HepG2 (cell line): Measurements from ENCODE around the gene ALDH3A1. TPM values are rescaled to one million over a fixed set of nuclear protein-coding genes. Genes with fewer than 3 reads are reported as not detected.

Experiments used
- ATAD3A ChIP-seq: sonication (generic); formaldehyde crosslinking; IDR thresholded peaks from 2 replicates; pipeline ENCODE4 v1.4.0; 2020; ENCODE audit warnings: missing genetic modification reagents
- ATM ChIP-seq: fragments of 450-650 bp; IDR thresholded peaks from 2 replicates; pipeline ENCODE4 v1.7.1; 2017; ENCODE audit warnings: mild to moderate bottlenecking, borderline replicate concordance
- CEBPB ChIP-seq: IDR thresholded peaks from 2 replicates; pipeline ENCODE4 v1.6.1; 2011; ENCODE audit warnings: low read depth, low read length, improper control_type of control experiment, borderline replicate concordance
- CTCF ChIP-seq: sonication (generic); formaldehyde crosslinking; IDR thresholded peaks from 2 replicates; pipeline ENCODE4 v1.5.0; 2020; ENCODE audit warnings: mild to moderate bottlenecking, missing genetic modification reagents, moderate library complexity
- FOSL1 ChIP-seq: sonication (generic); formaldehyde crosslinking; IDR thresholded peaks from 2 replicates; pipeline ENCODE4 v1.9.0; 2021; ENCODE audit warnings: missing genetic modification reagents, borderline replicate concordance
- HNF4G ChIP-seq, 2 experiments: sonication (generic) in 1 of 2; formaldehyde crosslinking in 1 of 2; IDR thresholded peaks; 2 replicates each; pipeline versions ENCODE4 v1.4.0 to v1.6.1; 2011 to 2020; ENCODE audit warnings: borderline replicate concordance in 2 of 2, low read depth in 2 of 2, mild to moderate bottlenecking in 2 of 2, low read length in 1 of 2, missing genetic modification reagents in 1 of 2, moderate library complexity in 1 of 2
- ISL2 ChIP-seq: sonication (generic); formaldehyde crosslinking; IDR thresholded peaks from 2 replicates; pipeline ENCODE4 v1.5.0; 2020; ENCODE audit warnings: missing genetic modification reagents
- KAT2B ChIP-seq: fragments of 150-350 bp; IDR thresholded peaks from 2 replicates; pipeline ENCODE4 v1.6.1; 2014; ENCODE audit warnings: low read depth, low read length, borderline replicate concordance
- MAZ ChIP-seq, 2 experiments: sonication (generic) in 1 of 2; formaldehyde crosslinking in 1 of 2; IDR thresholded peaks; 2 replicates each; pipeline versions ENCODE4 v1.5.0 to v1.6.1; 2012 to 2020; ENCODE audit warnings: low read depth in 2 of 2, mild to moderate bottlenecking in 2 of 2, borderline replicate concordance in 1 of 2, improper control_type of control experiment in 1 of 2, low read length in 1 of 2, missing genetic modification reagents in 1 of 2, moderate library complexity in 1 of 2
- PAF1 ChIP-seq: IDR thresholded peaks from 2 replicates; pipeline ENCODE4 v1.6.1; 2016; ENCODE audit warnings: missing genetic modification reagents, missing compliant biosample characterization
- PLRG1 ChIP-seq: fragments of 450-650 bp; conservative IDR thresholded peaks from 2 replicates; pipeline ENCODE4 v1.6.1; 2016
- POLR2A ChIP-seq, 2 experiments: IDR thresholded peaks; 2 replicates each; pipeline ENCODE4 v1.6.1; 2011; ENCODE audit warnings: low read depth in 2 of 2, low read length in 2 of 2, mild to moderate bottlenecking in 1 of 2, moderate library complexity in 1 of 2; ENCODE audit not compliant: insufficient read depth in 1 of 2
- PRDM15 ChIP-seq: sonication (generic); formaldehyde crosslinking; IDR thresholded peaks from 2 replicates; pipeline ENCODE4 v1.4.0; 2020; ENCODE audit warnings: missing genetic modification reagents
- SIX4 ChIP-seq: sonication (generic); formaldehyde crosslinking; IDR thresholded peaks from 2 replicates; pipeline ENCODE4 v1.4.0; 2020; ENCODE audit warnings: missing genetic modification reagents
- TFDP1 ChIP-seq: IDR thresholded peaks from 2 replicates; pipeline ENCODE4 v1.6.1; 2016; ENCODE audit warnings: missing compliant biosample characterization, missing genetic modification reagents, borderline replicate concordance
- ZBTB37 ChIP-seq: sonication (generic); formaldehyde crosslinking; IDR thresholded peaks from 2 replicates; pipeline ENCODE4 v1.4.0; 2020; ENCODE audit warnings: mild to moderate bottlenecking, missing genetic modification reagents
- ZNF20 ChIP-seq: sonication (generic); formaldehyde crosslinking; IDR thresholded peaks from 2 replicates; pipeline ENCODE4 v1.4.0; 2020; ENCODE audit warnings: mild to moderate bottlenecking, moderate library complexity, missing genetic modification reagents
- ZNF205 ChIP-seq: IDR thresholded peaks from 2 replicates; pipeline ENCODE4 v1.6.1; 2018; ENCODE audit warnings: missing biosample characterization, missing genetic modification reagents
- ZNF292 ChIP-seq: sonication (generic); formaldehyde crosslinking; IDR thresholded peaks from 2 replicates; pipeline ENCODE4 v1.8.1; 2022; ENCODE audit warnings: mild to moderate bottlenecking, low read depth, missing genetic modification reagents, borderline replicate concordance
- ZNF362 ChIP-seq: sonication (generic); formaldehyde crosslinking; IDR thresholded peaks from 2 replicates; pipeline ENCODE4 v1.4.0; 2020; ENCODE audit warnings: missing genetic modification reagents, mild to moderate bottlenecking, borderline replicate concordance
- ZNF788 ChIP-seq: sonication (generic); formaldehyde crosslinking; IDR thresholded peaks from 2 replicates; pipeline ENCODE4 v1.5.0; 2020; ENCODE audit warnings: mild to moderate bottlenecking, missing genetic modification reagents, borderline replicate concordance
- polyA plus RNA-seq, 8 experiments: library from polyadenylated mRNA; depleted of rRNA in 3 of 8; stranded (reverse) in 7 of 8; unstranded in 1 of 8; fragments of >200 nt; fragmentation: Illumina TruSeq in 4 of 8; extraction: Trizol in 4 of 8; gene quantifications; 2 replicates each; pipeline versions ENCODE4 v1.2.1 to v1.2.3, GENCODE V29; 2011 to 2016; ENCODE audit warnings: low read depth in 4 of 8, missing spikeins in 1 of 8, mixed read lengths in 1 of 8; ENCODE audit not compliant: insufficient read depth in 1 of 8
- total RNA-seq, 5 experiments: library from RNA; depleted of rRNA; stranded (reverse); fragments of >200 nt; fragmentation: Illumina TruSeq; extraction: Trizol; gene quantifications; 2 replicates each; pipeline ENCODE4 v1.2.3, GENCODE V29; 2016; ENCODE audit warnings: low read depth in 1 of 5

The ALDH3A1 gene
- total and polyA plus RNA-seq, 2 of the 13 experiments (the other 11 are each of a cell fraction or from before 2014, with no cell fraction given) = 0.07 to 0.62 TPM

- TF ChIP-seq ZBTB37 = no peak
- peak; percentile 14; the same call in 1 of the 2 replicates for TF ChIP-seq ISL2
- TF ChIP-seq SIX4 (CRISPR knock-in tag) = no peak
- TF ChIP-seq FOSL1 = no peak
- no peak for TF ChIP-seq KAT2B
- no peak for TF ChIP-seq ZNF362
- peak; percentile 50; the same call in 1 of the 2 replicates for TF ChIP-seq ZNF788 (CRISPR knock-in tag)
- TF ChIP-seq CEBPB = no peak
- no peak for TF ChIP-seq MAZ (IDR thresholded peaks at IDR 0.05; ENCODE audit: borderline replicate concordance, low read depth, low read length)
- peak; percentile 63 for TF ChIP-seq MAZ (CRISPR knock-in tag; IDR thresholded peaks at IDR 0.05; ENCODE audit: low read depth)
- TF ChIP-seq ATM = no peak
- no peak for TF ChIP-seq ZNF292 (CRISPR knock-in tag)
- TF ChIP-seq PAF1 (CRISPR knock-in tag) = no peak
- TF ChIP-seq ATAD3A (CRISPR knock-in tag) = no peak
- TF ChIP-seq CTCF = peak; percentile 97
- no peak for TF ChIP-seq TFDP1 (CRISPR knock-in tag)
- TF ChIP-seq HNF4G (IDR thresholded peaks at IDR 0.05; ENCODE audit: borderline replicate concordance, low read depth, low read length) = no peak
- TF ChIP-seq HNF4G (CRISPR knock-in tag; IDR thresholded peaks at IDR 0.05; ENCODE audit: borderline replicate concordance, low read depth) = no peak
- no peak for TF ChIP-seq POLR2A (IDR thresholded peaks at IDR 0.05; ENCODE audit: insufficient read depth in 1 of 2, low read depth in 2 of 2, low read length in 2 of 2)
- TF ChIP-seq PLRG1 = no peak
- no peak for TF ChIP-seq PRDM15
- TF ChIP-seq ZNF20 (CRISPR knock-in tag) = no peak
- no peak for TF ChIP-seq ZNF205 (CRISPR knock-in tag)
Measured at GRCh38 chr17:19762515-19762961, 14.4 kb upstream of the ALDH3A1 start (continued).
